ENCODE data around the gene OR56A3. TPM values are rescaled to one million over a fixed set of nuclear protein-coding genes. Genes with fewer than 3 reads are reported as not detected.

The OR56A3 gene
- total and polyA plus RNA-seq, 8 donors, result not detected

DNA sequence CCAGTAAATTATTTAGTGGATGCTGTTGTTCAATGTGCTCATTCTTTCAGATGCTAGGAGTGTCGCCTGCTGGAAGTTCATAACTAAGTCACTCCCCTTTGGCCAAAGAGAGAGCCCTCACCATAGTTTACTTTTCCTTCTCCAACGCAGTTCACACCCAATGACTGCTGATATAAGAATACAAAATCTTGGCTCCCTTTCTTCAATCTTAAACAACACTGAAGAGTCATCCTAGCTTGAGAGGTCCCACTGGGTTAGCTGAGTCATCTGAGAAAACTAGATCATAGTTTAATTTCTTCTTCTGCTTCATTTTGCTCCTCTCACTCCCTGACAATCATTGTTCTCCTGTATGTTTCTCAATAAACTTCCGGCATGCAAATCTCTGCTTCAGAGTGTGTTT lies 50.1 kb downstream of the OR56A3 start:
- no peak for TF ChIP-seq CTCF (IDR thresholded peaks at IDR 0.05)
- H3K36me3 ChIP-seq, result no peaks in the 10 kb centered on the region
- H3K9me3 ChIP-seq, result no peaks in the 10 kb centered on the region
- no peak overlapping the region for H3K4me3 ChIP-seq
- ATAC-seq (peak; percentile 93), DNase-seq (no peak)
- intact Hi-C loops (cut with DNase I), result no loop called here
- no peaks in the 10 kb centered on the region for H3K27me3 ChIP-seq
- H3K4me1 ChIP-seq, result no peaks in the 10 kb centered on the region
- no peak overlapping the region for H3K27ac ChIP-seq

DNA sequence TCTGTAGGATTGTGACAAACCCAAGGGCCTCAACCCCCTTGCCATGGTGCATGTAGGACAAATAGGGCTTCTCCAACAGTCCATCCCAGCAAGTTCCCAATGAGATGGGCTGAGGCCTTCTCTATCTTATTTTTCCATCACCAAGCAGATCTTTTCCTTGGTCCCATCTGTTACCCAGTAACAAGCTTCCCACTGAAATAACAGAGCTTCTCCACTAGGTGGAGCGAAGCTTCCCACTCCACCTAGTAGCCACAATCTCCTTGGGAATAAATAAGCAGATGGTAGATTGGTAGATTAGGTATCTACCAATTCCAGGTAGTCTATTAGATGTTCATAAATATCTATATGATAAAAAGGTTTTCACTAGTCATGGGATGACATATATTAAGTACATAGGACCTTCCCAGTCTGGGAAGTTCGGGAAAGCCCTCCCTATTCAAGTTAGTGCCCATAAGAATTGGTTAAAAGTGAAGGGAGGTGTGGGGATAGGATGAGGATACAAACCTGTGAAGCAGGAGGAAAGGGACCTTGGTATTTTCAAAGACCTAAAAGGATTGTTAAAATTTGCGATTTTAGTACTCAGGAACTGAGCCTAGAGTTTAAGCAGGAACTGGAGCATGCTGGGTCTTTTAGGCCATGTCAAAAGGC lies 50.7 kb downstream of the OR56A3 start:
- intact Hi-C loops (cut with DNase I), result no loop called here
- Histone ChIP-seq H3K9me3 (no peaks in the 10 kb centered on the region), H3K4me3 (no peak overlapping the region), H3K27ac (no peak overlapping the region), H3K27me3 (no peaks in the 10 kb centered on the region), H3K36me3 (no peaks in the 10 kb centered on the region), H3K4me1 (no peaks in the 10 kb centered on the region)
- ATAC-seq, result peak; percentile 61
- no peak for DNase-seq
- TF ChIP-seq CTCF (IDR thresholded peaks at IDR 0.05), result peak; percentile 28 to 49

- no peaks in the 10 kb centered on the region for H3K27me3 ChIP-seq
- H3K9me3 ChIP-seq, result no peaks in the 10 kb centered on the region
- intact Hi-C loops (cut with DNase I), result no loop called here
- no peak for TF ChIP-seq CTCF (IDR thresholded peaks at IDR 0.05)
- ATAC-seq, result no peak
- no peak overlapping the region for H3K4me3 ChIP-seq
- H3K4me1 ChIP-seq, result no peaks in the 10 kb centered on the region
- no peak overlapping the region for H3K27ac ChIP-seq
- no peaks in the 10 kb centered on the region for H3K36me3 ChIP-seq
- peak in 1 of 4 donors; percentile 65 for DNase-seq
These were observed 52.7 kb downstream of the OR56A3 start for GRCh38 chr11:5994791-5995190.

Other genes starting within 250 kb of the OR56A3 start
- not detected for gene OR56B1, start 205.8 kb upstream of the OR56A3 start, total RNA-seq
- gene OR56B1, start 205.8 kb upstream of the OR56A3 start, polyA plus RNA-seq (ENCODE audit: insufficient read length in 6 of 6), result not detected
- gene OR52N4, start 188.0 kb upstream of the OR56A3 start, total RNA-seq, result under 1 TPM in 1 of 2 donors, not detected in 1; 0.37 TPM
- gene OR52N4, start 188.0 kb upstream of the OR56A3 start, polyA plus RNA-seq (ENCODE audit: insufficient read length in 6 of 6), result under 1 TPM in 1 of 6 donors, not detected in 5; 0.18 TPM
- gene OR52N5, start 158.9 kb upstream of the OR56A3 start, total RNA-seq, result not detected
- gene OR52N5, start 158.9 kb upstream of the OR56A3 start, polyA plus RNA-seq (ENCODE audit: insufficient read length in 6 of 6), result not detected
- not detected for gene OR52N1, start 151.0 kb upstream of the OR56A3 start, total RNA-seq
- gene OR52N1, start 151.0 kb upstream of the OR56A3 start, polyA plus RNA-seq (ENCODE audit: insufficient read length in 6 of 6), result not detected
- not detected for gene OR52N2, start 133.3 kb upstream of the OR56A3 start, total RNA-seq
- gene OR52N2, start 133.3 kb upstream of the OR56A3 start, polyA plus RNA-seq (ENCODE audit: insufficient read length in 6 of 6), result under 1 TPM in 2 of 6 donors, not detected in 4; 0.16 to 0.18 TPM
- gene OR52E6, start 100.4 kb upstream of the OR56A3 start, total RNA-seq, result not detected
- not detected for gene OR52E6, start 100.4 kb upstream of the OR56A3 start, polyA plus RNA-seq (ENCODE audit: insufficient read length in 6 of 6)
- not detected for gene OR52E8, start 84.6 kb upstream of the OR56A3 start, total RNA-seq
- not detected for gene OR52E8, start 84.6 kb upstream of the OR56A3 start, polyA plus RNA-seq (ENCODE audit: insufficient read length in 6 of 6)
- not detected for gene OR52E4, start 61.6 kb upstream of the OR56A3 start, total RNA-seq
- not detected for gene OR52E4, start 61.6 kb upstream of the OR56A3 start, polyA plus RNA-seq (ENCODE audit: insufficient read length in 6 of 6)
- gene OR52E5, start 49.0 kb upstream of the OR56A3 start, total RNA-seq, result not detected
- gene OR52E5, start 49.0 kb upstream of the OR56A3 start, polyA plus RNA-seq (ENCODE audit: insufficient read length in 6 of 6), result not detected
- not detected for gene OR56A5, start 26.2 kb downstream of the OR56A3 start, total RNA-seq
- gene OR56A5, start 26.2 kb downstream of the OR56A3 start, polyA plus RNA-seq (ENCODE audit: insufficient read length in 6 of 6), result not detected
- not detected for gene OR52L1, start 44.7 kb downstream of the OR56A3 start, total RNA-seq
- gene OR52L1, start 44.7 kb downstream of the OR56A3 start, polyA plus RNA-seq (ENCODE audit: insufficient read length in 6 of 6), result not detected
- not detected for gene OR56A4, start 64.7 kb downstream of the OR56A3 start, total RNA-seq
- gene OR56A4, start 64.7 kb downstream of the OR56A3 start, polyA plus RNA-seq (ENCODE audit: insufficient read length in 6 of 6), result under 1 TPM in 5 of 6 donors, not detected in 1; 0.04 to 0.09 (median 0.06) TPM
- gene OR56A1, start 88.5 kb downstream of the OR56A3 start, total RNA-seq, result under 1 TPM in 1 of 2 donors, not detected in 1; 0.03 TPM
- not detected for gene OR56A1, start 88.5 kb downstream of the OR56A3 start, polyA plus RNA-seq (ENCODE audit: insufficient read length in 6 of 6)
- not detected for gene OR56B4, start 165.4 kb downstream of the OR56A3 start, total RNA-seq
- under 1 TPM in 4 of 6 donors, not detected in 2; 0.13 to 0.20 (median 0.18) TPM for gene OR56B4, start 165.4 kb downstream of the OR56A3 start, polyA plus RNA-seq (ENCODE audit: insufficient read length in 6 of 6)
- under 1 TPM in 1 of 2 donors, not detected in 1; 0.34 TPM for gene OR52B2, start 228.1 kb downstream of the OR56A3 start, total RNA-seq
- not detected for gene OR52B2, start 228.1 kb downstream of the OR56A3 start, polyA plus RNA-seq (ENCODE audit: insufficient read length in 6 of 6)